ENCODE results near the gene PITX2.

Gene PITX2

GRCh38 chr4:110636171-110636679 lies 13.3 kb upstream of the PITX2 start:
- no peak for DNase-seq (ENCODE audit: low read depth in 3 of 3)

- DNase-seq (ENCODE audit: low read depth in 3 of 3), result no peak
These were observed 12.4 kb upstream of the PITX2 start for GRCh38 chr4:110635163-110635865.

- DNase-seq (ENCODE audit: low read depth in 3 of 3), result no peak
These were observed 11.7 kb upstream of the PITX2 start for GRCh38 chr4:110634350-110635162.

- no peak for DNase-seq (ENCODE audit: low read depth in 3 of 3)
These were observed 10.8 kb upstream of the PITX2 start for GRCh38 chr4:110633358-110634341.

- no peak for DNase-seq (ENCODE audit: low read depth in 3 of 3)
These were observed 9.9 kb upstream of the PITX2 start for GRCh38 chr4:110632506-110633357.

GRCh38 chr4:110631584-110632505 lies 9.0 kb upstream of the PITX2 start:
- DNase-seq (ENCODE audit: low read depth in 3 of 3), result peak in 2 of 3 donors; percentile 31 to 39

- DNase-seq (ENCODE audit: low read depth in 3 of 3), result no peak
These were observed 8.0 kb upstream of the PITX2 start for GRCh38 chr4:110630688-110631402.

- no peak for DNase-seq (ENCODE audit: low read depth in 3 of 3)
These were observed 7.2 kb upstream of the PITX2 start for GRCh38 chr4:110629780-110630687.

- no peak for DNase-seq (ENCODE audit: low read depth in 3 of 3)
These were observed 6.4 kb upstream of the PITX2 start for GRCh38 chr4:110629214-110629754.

GRCh38 chr4:110628663-110629213 lies 5.9 kb upstream of the PITX2 start:
- DNase-seq (ENCODE audit: low read depth in 3 of 3), result no peak

- DNase-seq (ENCODE audit: low read depth in 3 of 3), result no peak
These were observed 5.2 kb upstream of the PITX2 start for GRCh38 chr4:110627977-110628662.

GRCh38 chr4:110626532-110627153 lies 3.8 kb upstream of the PITX2 start:
- DNase-seq (ENCODE audit: low read depth in 3 of 3), result no peak

- no peak for DNase-seq (ENCODE audit: low read depth in 3 of 3)
These were observed 2.8 kb upstream of the PITX2 start for GRCh38 chr4:110625576-110626257.

GRCh38 chr4:110624904-110625494 lies 2.1 kb upstream of the PITX2 start:
- DNase-seq (ENCODE audit: low read depth in 3 of 3), result no peak

GRCh38 chr4:110624398-110624780 lies 1.5 kb upstream of the PITX2 start:
- no peak for DNase-seq (ENCODE audit: low read depth in 3 of 3)

Measured in stimulated activated CD4-positive, alpha-beta T cell treated with anti-CD3 and anti-CD28 coated beads, TNF-alpha, amount 100 ng/mL, for 48 hours (primary cell).